ENCODE results near the gene MAPK1.
"Not testable (repeated sequence)": the region's sequence is repeated elsewhere in the genome, so short reads cannot be mapped to it uniquely, and the experiment has no call there.

Gene MAPK1

DNA sequence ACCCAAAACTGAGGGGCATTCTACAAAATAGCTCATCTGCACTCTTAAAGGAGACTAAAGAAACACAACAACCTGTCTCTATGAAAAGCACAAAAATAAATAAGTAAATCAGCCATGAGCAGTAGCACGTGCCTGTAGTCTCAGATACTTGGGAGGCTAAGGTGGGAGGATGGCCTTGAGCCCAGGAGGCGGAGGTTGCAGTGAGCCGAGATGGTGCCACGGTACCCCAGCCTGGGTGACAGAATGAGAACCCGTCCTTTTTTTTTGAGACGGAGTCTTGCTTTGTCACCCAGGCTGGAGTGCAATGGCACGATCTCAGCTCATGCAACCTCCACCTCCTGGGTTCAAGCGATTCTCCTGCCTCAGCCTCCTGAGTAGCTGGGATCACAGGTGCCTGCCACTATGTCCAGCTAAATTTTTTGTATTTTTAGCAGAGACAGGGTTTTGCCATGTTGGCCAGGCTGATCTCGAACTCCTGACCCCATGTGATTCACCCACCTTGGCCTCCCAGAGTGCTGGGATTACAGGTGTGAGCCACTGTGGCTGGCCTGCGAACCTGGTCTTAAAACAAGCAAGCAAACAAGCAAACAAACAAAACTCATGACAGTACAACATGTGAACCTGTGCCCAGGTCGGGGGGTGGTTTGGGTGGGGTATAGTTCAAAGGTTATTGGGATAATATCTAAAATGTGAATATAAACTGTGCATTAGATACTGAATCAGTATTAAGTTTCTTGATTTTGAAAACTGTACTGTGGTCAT, 76.4 kb downstream of the MAPK1 start:
- not testable (repeated sequence) for DNase-seq (ENCODE audit: low spot score)

DNA sequence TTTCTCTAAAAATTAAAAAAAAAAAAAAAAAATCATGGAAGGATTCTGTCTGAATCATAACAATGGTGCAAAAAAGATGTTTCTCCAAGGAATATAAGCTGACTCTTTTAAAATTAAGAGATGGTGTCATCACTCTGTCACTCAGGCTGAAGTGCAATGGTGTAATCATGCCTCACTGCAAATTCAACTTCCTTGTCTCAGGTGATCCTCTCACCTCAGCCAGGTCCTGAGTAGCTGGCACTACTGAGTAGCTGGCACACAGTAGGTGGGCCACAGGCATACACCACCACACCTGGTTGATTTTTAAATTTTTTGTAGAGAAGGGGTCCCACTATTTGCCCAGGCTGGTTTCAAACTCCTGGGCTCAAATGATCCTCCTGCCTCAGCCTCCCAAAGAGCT, 77.1 kb downstream of the MAPK1 start:
- no peak for DNase-seq (ENCODE audit: low spot score)

DNA sequence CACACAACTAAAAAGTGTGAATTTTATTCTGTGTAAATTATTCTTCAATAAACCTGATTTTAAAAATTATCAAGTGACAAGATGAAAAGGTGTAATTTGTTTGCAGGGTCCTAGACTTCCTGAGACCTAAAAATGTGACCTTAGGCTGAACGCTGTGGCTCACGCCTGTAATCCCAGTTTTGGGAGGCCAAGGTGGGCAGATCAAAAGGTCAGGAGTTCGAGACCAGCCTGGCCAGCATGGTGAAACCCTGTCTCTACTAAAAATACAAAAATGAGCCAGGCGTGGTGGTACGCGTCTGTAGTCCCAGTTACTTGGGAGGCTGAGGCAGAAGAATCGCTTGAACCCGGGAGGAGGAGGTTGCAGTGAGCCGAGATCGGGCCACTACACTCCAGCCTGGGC, 79.9 kb downstream of the MAPK1 start:
- DNase-seq (ENCODE audit: low spot score), result not testable (repeated sequence)

DNA sequence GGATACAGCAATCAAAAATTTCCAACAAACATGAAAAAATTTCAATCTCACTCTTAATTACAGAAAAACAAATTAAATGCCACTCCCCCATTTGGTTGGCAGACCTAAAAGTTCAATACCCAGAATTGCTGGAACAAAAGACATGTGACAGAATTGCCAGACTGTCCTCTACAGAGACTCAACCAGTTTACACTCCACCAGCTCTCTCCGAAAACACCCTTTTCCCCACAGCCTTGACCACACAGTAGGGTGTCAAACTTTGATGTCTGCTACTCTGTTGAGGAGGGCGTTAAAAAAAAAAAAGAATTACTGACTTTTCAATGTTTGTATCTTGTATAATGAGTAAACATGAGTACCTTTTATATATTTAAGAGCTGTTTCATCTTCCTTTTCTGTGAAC, 87.2 kb downstream of the MAPK1 start:
- DNase-seq (ENCODE audit: low spot score), result no peak

DNA sequence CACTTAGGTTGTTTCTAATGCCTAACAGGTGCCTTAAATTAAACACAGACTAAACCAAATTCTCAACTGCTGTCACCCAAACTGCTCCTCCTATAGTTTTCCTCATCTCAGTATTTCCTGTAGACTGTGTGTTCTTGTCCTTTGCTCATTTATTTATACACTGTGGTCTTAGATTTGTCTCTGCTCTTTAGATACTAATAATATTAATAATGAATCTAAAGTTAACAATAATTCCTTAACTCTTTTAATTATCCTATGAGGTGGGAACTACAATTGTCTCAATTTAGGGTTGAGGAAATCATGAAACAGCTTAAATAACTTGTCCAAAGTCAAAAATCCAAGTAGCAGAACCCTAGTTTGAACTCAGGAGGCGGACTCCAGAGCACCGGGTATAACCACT, 88.0 kb downstream of the MAPK1 start:
- DNase-seq (ENCODE audit: low spot score), result no peak

DNA sequence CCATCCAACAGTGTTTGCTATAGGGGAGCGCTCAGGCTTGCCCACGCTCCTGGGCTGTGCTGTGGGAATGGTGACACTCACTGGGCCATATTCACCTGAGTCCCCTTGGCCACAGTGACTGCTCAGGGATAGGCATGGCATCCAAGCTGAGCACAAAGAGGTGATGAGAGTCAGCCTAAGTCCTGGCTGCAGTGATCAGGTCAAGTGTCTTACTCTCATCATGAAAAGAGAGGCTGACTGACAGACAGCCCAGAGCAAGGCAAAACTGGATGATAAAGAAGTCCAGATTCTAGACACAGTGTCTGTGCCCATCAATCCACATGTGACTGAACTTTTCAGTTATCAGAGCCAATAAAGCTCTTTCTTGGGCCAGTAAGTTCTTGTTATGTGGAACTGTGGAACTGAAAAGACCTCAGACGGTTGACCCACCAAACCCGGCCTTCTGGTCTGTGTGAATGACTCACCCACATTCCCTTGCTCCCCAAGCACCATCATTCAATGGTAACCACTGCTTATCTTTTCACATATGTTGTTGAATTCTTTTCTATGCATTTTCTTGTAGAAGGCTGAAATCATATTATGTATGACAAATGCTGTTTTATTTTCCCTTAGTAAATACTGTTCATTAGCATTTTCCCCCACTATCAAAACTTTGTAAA, 88.6 kb downstream of the MAPK1 start:
- peak; percentile 46 for DNase-seq (ENCODE audit: low spot score)

DNA sequence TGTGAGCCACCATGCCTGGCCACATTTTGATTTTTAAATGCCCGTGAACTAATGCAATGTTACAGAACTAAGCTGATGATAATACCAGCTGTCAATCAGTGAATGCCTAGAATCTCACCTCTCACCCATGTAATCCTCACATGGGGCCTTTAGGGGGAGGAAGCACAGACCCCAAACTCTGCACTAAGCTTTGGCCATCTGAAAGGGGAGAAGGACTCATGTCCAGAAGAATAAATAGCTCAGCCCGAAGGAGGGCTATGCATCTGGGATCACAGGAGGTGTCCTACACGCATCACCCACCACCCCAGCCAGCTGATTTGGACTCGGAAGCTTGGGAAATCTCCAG, 95.8 kb downstream of the MAPK1 start:
- DNase-seq (ENCODE audit: low spot score), result no peak

DNA sequence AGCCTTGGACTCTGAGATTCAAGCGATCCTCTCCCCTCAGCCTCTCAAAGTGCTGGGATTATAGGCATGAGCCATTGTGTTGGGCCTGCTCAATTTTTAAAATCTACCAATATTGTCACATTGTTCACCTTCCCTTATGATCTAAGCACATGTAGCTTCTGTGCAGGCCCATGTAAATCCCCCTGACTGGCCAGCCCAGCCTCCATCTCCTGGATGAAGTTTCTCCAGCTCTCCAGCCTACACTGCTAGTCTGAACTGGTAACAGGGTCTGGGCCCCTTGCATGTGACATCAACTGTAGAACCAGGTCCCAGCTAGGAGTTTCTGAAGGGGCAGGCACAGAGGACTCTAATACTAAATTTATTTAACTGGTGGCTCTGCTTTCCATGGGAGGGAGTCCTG, 99.0 kb downstream of the MAPK1 start:
- DNase-seq (ENCODE audit: low spot score), result no peak

DNA sequence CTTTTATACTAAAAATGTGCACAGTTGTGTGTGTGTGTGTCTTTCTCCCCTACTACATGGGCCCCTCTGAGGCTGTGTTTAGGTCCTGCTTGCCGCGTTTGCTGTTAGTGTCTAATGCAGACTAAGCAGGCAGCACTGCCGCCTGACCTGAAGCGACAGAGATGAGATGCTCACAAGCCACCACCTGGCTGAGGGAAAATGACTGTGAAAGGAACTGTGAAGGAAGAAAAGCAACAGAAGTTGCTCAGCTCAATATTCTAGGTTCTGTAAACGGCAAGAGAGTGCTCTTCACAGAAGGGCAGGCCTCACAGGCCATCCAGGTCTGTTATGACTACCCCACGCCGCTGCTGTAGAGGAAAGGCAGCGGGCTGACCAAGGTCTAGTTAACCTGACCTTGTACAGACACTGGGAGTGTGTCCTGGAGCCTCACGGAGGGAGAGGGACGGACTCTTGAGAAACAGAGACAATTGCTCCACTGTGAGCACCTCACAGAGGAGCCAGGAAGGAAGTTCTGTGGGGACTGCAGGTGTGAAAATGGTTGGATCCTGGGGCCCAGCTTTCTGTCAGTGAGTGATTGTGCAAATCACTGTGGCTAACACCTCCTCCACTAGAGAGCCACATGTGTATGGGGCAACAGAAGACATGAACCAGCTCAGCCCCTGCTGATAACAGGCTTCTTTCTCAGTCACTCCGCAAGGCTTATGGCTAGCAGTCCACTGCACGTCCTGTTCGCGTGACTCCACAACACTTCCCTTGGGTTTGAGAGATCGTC, 100.6 kb downstream of the MAPK1 start:
- no peak for DNase-seq (ENCODE audit: low spot score)

DNA sequence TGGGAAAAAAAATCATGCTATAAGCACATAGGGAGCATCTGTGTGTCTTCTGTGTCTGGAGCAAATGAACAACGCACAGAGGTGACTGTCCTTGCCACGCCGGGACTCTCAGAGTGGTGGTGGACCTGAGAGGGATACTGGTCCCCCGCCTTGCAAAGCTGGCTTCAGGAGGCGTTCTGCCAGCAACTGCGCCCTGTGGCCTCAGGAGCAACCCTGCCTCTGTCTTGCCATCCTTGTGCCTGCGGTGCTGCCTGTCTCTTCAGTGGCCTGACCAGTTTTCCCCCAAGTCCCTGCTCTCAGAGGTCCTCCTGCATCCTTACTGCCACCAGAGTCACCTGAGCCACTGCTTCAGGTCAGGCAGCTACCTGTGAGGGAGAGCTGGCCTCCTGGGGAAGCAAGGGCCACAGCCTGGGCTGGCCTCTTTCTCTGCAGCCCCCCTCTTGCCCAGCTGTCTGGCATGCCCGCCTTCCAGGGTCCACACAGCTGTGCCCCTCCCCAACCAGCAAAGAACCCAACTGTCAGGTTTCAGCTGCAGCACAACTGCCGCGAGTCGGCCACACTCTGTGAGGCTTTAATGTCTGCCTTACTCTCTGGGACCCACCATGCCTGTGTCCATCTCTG, 101.4 kb downstream of the MAPK1 start:
- DNase-seq (ENCODE audit: low spot score), result no peak

DNA sequence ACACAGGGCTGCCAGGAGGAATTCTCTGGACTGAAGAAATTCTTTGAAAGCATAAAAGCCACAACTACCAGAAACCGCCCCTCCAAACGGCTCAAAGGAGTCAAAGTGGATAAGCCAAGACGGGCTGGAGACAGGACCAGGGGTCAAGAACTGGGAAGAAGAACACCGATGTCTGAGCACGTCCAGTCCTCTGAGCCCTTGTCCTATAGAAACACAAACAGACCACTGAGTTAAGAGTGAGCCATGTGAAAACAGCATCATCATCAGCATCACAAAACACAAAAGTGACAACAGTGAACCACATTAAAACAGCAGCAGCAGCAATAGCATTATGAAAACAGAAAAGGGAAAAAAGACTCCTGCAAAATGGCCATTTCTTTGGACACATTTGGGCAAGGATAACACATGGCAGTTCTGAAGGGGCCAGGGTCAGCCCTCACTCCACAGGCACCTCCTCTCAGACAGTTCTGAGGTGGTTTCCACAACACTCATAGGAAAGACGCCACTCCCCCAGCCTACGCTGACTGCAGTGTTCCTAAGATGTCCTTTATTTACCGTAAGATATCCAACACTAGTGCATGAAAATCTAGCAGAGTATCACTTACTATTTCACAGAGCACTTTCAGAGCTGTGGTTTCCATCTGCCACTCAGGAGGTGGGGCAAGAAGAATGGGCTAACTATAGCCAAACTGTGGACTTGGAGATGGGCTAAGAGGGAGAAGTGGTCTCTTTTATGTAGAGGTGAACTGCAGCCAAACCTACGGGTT, 103.2 kb downstream of the MAPK1 start:
- no peak for DNase-seq (ENCODE audit: low spot score)

DNA sequence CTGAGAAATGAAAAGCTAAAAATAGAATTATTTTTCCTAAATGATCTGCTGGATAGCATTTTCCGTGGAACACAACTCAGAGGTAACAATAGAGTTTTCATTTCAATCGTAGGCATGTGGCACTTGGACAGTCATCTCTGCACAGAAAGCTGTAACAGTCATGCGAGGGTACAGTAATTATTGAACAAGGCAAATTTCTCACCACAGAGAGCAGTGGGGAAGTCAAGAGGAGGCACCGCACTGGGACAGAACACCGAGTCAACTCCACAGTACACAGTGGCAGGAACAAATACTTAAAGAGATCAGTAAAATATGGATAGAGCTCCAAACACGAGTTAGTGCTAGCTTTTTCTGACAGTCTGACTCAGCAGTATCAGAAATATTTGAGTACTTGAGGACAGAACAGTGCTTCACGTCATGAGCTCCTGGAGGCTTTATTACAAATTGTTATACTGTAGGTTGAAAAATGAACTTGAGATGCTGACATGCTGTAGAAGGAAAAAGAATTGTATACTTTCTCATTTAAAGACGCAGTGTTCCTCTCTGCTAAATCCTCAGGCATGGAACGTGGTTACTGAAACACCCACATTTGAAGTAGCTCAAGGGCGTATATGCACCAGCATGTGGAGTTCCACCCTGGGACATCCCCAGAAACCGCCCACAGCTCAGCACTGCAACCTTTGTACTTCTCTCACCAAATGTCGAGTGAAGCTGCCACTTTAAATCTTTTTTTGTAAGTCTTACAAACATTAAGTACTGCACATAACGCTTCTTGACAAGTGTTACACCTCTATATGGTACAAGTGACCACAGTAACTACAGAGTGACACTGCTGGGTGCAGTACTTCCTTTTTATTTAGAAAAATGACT, 104.5 kb downstream of the MAPK1 start:
- no peak for DNase-seq (ENCODE audit: low spot score)

DNA sequence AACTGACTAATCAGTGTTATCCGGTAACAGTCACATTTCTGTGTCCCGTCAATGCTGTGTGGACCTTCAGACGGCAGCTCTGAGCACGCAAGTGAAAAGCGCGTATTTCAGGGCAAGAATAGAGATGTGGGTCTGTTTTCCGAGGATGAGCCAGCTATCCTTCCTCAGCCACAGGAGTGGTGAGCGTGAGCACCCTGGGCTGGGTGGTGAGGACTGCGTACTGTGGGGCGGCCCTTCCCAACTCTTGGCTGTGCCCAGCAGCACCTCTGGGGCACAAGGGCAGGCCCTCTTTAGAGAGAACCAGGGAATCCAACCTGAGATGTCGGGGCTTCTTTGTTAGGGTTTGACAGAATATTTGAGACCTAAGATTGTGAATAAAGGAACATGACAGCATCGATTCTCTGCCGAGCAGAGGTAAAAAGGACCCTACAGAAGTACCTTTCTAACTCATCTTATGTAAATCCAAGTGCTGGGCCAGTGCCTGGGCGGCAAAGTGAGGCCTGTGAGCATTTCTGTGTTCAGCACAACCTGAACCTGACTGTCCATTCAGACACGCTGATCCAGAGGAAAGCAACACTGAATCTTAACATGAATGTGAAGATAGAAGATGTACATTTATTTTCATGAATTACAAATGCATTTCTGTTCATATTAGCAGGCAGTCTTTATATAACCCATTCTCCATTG, 105.3 kb downstream of the MAPK1 start:
- DNase-seq (ENCODE audit: low spot score), result no peak

DNA sequence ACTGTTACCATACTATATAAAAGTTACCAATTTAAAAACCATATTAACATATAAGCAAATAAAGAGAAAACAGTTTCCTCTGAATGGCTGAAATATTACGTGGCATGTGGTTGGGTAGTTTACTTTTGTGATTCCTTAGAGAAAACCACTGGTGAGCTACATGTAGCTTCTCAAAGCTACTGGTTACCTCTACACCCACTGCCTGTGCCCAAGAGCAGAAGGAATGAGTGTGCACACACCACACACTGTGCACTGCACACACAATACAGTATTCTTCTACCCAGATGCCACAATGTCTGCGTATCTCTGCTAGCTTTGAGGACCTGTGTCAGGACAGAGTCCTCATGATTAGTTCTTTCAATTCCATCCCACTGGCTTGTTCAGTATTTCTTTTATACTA, 106.4 kb downstream of the MAPK1 start:
- peak; percentile 43 for DNase-seq (ENCODE audit: low spot score)

DNA sequence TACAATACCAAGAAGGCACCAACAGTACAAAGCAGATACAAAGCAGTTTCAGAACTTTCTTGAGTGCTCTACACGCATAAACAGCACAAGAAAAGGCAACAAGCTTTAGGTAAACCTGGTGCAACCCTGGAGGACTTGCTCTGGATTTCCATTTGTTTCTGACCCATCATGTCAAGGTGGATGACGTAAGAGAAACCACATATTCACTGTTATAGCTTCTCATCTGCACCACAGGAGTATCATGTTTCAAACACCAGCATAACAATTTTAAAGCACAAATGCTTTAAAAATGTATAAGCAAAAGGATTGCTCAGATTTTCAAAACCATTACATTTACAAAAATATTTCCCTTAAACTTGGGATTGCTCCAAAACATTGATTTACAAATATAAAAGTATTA, 106.8 kb downstream of the MAPK1 start:
- peak; percentile 38 for DNase-seq (ENCODE audit: low spot score)

DNA sequence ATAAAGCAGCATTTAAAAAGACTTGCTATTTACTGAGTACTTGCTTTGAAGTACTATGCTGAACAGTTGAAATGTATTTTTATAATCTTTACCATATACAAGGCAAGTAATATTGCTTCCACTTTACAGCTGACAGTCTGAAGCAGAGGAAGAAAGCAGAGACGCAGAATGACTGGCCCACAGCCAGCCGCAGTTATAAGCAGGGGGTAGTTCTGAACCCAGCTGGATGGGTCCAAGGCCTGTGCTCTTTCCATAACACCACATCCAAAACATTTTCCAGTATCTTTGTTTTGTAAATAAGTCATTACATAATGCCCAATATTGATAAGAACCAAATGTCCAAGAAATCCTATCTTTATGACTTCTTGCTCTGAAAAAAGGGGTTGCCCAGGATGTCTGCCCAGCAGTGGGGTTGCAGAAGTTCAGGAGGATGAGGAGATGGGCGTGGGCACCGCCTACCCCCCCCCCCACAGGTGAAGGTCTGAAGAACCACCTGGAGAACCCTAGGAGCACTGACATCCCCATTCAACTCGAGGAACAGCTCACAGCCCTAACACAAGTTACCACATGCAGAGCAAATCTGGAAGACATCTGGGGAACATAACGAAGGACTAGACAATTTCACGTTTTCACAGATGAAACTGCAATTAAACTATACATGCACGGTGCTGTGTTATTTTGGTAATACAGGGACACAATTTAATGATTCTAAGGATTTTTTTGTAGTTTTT, 107.6 kb downstream of the MAPK1 start:
- DNase-seq (ENCODE audit: low spot score), result no peak

DNA sequence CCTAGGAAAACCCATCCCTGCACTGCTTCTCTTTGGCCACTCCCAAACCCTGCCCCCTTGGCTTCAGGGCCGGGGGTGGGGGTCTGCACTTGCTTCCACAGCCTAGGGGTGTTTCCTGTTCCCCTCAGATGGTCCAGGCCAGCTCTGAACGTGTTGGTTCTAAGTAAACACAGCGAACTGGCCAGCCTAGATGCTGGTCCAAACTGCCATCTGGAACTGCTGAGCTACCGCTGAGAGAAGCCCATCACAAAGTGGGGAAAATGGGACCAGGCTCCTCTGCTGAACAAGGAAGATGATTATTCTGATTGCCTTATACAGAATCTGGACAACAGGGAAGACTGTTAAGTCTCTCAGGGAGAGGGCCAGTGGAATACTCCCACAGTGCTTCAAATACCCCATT, 108.4 kb downstream of the MAPK1 start:
- no peak for DNase-seq (ENCODE audit: low spot score)

DNA sequence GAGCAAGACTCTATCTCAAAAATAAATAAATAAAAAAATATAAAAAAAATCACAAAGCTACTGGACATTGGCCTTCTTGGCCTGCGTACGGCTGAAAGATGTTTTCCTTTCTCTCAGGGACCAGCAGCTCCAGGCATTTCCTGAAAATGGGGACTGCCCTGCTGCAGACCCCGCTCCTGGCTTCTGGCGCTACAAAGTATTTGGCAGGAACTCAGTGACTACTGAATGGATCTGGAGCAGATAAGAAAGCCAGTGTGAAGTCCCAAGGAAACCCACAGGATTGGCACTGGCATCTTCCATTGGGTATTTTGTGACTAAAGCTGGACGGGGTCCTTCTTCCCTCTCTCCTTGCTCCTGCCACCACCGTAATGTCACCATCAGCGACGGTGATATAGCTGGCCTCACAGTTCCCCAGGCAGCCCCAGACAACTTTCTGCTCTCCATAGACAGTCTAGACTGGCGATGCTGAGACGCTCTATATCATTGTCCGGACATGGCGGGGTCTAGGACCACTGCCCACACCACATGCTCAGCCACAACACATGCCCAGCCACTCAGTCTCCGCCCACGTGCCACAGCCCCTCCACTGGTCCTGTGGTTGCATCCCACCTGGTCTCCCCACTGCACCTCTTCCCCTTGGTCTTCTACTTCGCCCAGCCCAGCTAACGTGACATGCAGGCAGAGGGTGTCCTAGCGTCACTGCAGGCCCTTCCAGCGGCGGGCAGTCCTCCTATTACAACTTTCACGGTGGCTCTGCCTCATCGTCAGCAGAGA, 109.2 kb downstream of the MAPK1 start:
- no peak for DNase-seq (ENCODE audit: low spot score)

DNA sequence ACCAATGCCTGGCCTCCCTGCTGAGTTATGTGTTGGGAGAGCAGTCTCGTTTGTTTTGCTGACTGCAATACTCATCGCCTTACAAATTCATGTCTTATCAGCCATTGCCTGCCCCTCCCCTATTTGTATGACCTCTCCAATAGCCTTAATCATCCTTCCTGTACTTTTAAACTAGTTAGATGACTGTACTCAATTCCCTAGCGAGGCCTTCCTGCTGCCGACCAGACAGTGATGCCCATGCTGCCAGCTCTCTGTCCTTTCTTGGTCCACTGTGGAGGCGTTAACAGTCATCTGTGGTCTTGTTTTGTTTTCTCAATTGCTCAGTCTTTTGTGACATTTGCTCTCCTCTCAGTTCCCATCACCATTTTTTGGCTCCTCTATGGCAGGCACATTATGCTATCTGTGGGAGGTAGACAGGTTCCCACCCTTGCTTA, 111.6 kb downstream of the MAPK1 start:
- DNase-seq (ENCODE audit: low spot score), result peak; percentile 41
